GM20431 (cell line): ENCODE measurements around the gene USP12.
"Not testable (repeated sequence)": the region's sequence is repeated elsewhere in the genome, so short reads cannot be mapped to it uniquely, and the experiment has no call there.

Experiments used
- in situ Hi-C: fragments of 300-500 bp; cut with MseI, MboI; formaldehyde crosslinking; loops from one replicate; pipeline ENCODE4 v1.15.0; 2020; ENCODE audit warnings: low sequenced_read_pairs; ENCODE audit not compliant: unreplicated experiment

The USP12 gene

GRCh38 chr13:27171244-27171826 lies at the start of gene USP12:
TSS of gene USP12 (minus strand) at chr13:27171811. CDS start at chr13:27171639, 172 bp downstream.
- in situ Hi-C loops = no loop called here

DNA sequence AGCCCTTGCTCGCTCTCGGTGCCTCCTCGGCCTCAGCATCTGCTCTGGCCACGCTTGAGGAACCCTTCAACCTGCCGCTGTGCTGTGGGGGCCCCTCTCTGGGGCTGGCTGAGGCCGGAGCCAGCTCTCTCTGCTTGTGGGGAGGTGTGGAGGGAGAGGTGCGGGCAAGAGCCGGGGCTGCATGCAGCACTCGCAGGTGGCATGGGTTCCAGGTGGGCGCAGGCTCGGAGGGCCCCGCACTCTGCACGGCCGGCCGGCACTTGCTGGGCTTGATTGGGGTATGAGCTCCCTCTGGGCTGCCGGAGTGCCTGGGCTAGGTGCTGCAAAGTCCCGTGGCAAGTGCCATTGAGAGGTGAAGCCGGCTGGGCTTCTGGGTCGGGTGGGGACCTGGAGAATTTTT lies 48.0 kb upstream of the USP12 start:
- in situ Hi-C loops = no loop called here

GRCh38 chr13:27218861-27219260 lies 47.2 kb upstream of the USP12 start:
- in situ Hi-C loops = not testable (repeated sequence)

GRCh38 chr13:27217791-27218190 lies 46.2 kb upstream of the USP12 start:
- in situ Hi-C loops = not testable (repeated sequence)

GRCh38 chr13:27213386-27213785 lies 41.8 kb upstream of the USP12 start:
- in situ Hi-C loops = not testable (repeated sequence)

- in situ Hi-C loops = no loop called here
Measured at GRCh38 chr13:27211771-27212364, 40.3 kb upstream of the USP12 start.

DNA sequence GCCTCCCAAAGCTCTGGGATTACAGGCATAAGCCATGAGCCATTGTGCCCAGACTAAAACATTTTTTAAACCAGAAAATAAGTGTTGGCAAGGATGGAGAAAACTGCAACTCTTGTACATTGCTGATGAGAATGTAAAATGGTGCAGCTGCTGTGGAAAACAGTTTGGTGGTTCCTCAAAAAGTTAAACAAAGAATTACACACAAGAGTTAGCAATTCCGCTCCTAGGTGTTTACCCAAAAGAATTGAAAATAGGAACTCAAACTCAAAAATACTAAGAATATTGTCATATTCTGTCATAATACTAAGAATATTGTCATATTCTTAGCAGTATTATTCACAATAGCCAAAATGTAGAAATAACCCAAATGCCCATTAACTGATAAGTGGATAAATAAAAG lies 39.7 kb upstream of the USP12 start:
- in situ Hi-C loops = no loop called here

GRCh38 chr13:27208514-27208913 lies 36.9 kb upstream of the USP12 start:
- in situ Hi-C loops = no loop called here

- in situ Hi-C loops = no loop called here
Measured at GRCh38 chr13:27203854-27204253, 32.2 kb upstream of the USP12 start.

DNA sequence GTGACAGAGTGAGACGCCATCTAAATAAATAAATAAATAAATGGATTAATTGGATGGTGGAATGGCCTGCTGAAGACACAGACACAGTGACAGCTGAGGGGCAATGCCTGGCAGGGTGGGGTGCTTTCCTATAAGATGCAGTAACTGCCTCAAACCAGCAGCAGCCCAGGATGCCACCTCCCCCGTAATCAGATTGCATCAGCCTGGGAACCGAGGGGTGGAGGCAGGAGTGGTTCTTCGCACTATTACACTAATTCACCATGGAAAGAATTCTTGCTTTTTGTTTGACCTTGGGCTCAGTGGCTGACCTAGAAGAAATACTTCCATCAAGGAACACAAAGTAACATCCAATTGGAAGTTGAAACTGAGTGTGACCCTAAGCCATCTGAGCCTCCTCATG lies 31.6 kb upstream of the USP12 start:
- in situ Hi-C loops = no loop called here

DNA sequence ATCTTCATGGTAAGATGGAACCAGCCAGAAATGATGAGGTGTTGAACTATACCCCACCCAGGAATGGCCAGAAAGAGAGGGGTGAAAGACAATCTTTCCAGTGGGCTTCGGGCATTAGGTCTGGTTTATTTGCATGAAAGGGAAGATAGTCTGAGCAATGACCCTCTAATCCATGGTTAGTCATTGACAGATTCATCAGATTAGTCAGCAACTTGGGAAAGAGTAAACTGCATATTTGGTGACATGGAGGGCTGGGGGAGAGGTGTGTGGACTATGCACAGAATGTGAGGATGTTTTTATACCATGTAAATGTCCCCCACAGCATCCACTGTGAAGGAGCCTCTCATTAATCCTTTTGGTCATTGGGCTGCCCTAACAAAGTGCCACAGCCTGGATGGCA lies 30.1 kb upstream of the USP12 start:
- in situ Hi-C loops = no loop called here

DNA sequence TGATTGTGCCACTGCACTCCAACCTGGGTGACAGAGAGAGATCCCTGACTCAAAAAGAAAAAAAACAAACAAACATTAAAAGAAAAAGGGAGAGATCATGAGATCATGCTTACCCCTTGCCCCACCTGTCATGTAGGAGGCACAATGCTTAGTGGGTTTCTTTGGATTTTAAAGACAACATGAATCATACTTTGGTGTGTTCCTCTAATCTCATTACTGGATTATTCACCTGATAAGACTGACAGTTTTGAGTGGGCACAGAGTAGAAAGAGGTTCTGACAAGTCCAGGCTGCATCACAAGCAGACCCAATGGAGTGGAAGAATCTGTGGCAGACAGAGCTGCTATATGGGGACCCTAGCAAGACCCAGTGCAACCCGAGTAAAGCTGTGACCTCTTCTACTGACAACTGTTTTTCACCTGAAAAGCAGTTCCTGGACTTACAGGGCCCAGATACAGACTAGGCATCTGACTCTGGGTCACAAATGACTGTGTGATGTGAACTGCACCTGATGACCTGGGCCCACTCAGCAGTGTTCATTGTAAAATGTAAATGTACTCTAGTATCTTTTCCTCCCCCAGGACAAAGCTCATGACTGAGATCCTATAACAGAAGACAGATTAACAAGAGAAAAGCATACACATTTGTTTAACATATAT lies 28.9 kb upstream of the USP12 start:
- in situ Hi-C loops = no loop called here

DNA sequence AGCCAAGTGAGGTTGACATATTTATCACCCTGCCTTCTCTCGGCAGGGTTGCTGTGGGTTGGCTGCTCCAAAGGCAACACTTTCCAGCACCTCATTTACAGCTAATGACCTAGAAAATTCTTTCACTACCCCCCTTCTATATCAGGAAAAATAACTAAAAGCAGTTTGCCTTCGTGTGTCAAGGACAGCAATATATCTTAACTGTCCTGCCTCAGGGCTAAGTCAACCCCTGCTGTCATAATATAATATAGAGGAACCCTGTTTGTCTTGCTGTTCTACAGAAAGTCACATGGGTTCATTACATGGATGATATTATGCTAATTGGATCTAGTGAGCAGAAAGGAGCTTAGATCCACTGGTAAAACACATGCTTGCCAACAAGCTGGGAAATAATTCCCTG lies 28.1 kb upstream of the USP12 start:
- in situ Hi-C loops = no loop called here

- in situ Hi-C loops = no loop called here
Measured at GRCh38 chr13:27199211-27199610, 27.6 kb upstream of the USP12 start.

DNA sequence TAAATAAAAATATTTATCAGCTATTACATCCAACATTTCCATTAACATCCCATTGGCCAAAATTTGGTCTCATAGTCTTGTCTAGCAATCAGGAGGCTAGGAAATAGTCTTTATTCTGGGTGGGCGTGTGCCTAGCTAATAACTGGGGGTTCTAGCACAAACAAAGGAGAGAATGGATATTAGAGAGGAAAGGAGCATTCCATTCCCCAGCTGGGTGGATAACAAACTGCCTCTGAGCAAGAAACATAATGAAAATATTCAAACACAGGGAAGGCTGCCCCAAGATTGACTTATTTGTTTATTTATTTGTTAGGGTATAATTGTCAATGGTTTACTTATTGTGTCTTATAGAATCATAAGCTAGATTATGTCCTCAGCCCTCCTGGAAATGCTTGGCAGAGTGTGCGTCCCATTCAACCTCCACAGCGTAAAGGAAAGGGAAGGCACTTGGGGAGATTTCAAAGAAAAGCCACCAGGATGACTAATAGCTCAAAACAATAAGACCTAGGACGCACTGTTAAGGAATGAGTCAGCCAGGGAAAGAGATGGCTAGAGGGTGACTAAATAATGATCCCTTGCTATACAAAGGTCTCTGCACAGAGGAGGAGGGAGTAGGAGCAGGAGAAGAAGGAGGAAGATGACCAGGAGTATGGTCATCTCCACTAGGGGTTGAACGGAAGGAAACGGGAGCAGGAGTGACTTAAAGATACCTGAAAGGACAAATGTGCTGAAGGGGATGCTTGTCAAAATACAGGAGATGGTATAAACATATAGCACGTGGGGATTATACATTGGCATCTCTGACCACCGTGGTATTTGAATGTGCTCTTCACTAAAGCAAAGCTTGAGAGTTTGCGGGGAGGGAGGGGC lies 23.5 kb upstream of the USP12 start:
- in situ Hi-C loops = no loop called here

- in situ Hi-C loops = no loop called here
Measured at GRCh38 chr13:27194209-27194608, 22.6 kb upstream of the USP12 start.

GRCh38 chr13:27193496-27193895 lies 21.9 kb upstream of the USP12 start:
- in situ Hi-C loops = no loop called here

DNA sequence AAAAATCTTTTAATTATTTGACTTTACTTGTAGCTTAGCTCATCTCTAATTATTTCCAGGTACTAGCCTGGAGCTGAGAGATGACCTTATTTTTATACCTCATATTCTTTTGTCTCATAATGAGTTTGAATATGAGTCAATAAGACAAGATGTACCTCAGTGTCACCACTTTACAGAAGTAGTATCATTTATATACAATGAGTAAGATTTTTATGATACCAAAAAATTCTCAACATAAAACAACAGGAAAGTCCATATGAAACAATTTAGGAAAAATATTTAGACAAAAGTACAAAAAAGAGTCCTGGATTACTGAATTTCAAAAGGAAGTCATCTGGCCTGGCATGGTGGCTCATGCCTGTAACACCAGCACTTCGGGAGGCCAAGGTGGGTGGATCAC lies 21.4 kb upstream of the USP12 start:
- in situ Hi-C loops = no loop called here

- in situ Hi-C loops = not testable (repeated sequence)
Measured at GRCh38 chr13:27192367-27192766, 20.8 kb upstream of the USP12 start.

DNA sequence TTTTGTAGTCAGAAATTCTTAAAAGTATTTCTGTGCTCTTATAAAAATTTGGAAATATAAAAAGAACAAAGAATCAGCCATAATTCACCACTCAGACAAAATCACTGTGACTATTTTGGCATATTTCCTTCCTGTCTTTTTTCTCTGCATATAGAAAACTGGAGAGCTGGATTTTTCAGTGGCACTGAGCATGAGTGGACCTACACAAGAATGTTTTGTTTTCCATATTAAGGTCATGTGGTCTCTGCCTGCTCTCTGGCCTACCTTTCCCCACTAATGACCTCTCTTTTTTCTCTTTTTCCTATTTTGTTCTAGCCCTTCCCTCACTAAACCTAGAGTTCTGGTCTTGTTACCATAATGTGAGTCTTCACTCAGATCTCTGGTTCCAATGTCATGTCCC lies 17.6 kb upstream of the USP12 start:
- in situ Hi-C loops = no loop called here

GRCh38 chr13:27188239-27188638 lies 16.6 kb upstream of the USP12 start:
- in situ Hi-C loops = no loop called here
